HEK293 (cell line): ENCODE data around the gene PSEN1.
A peak's percentile ranks its signal among the peaks of the same experiment; 100 is the strongest.

Source experiments
- CTCF ChIA-PET: fragments of 350-600 bp; formaldehyde crosslinking; extraction: SDS; loops from one replicate; lab custom pipeline; 2021; ENCODE audit warnings: antibody characterized with exemption; lab: Yijun Ruan, JAX
- POLR2A ChIA-PET: fragments of 300-600 bp; formaldehyde crosslinking; extraction: SDS; loops from one replicate; lab custom pipeline; 2020; ENCODE audit warnings: antibody characterized with exemption, inconsistent platforms; lab: Yijun Ruan, JAX
- H3K27ac ChIP-seq: fragments of 200-500 bp; sonication (Bioruptor generic); 2 replicates; pipeline ENCODE4 v1.5.1; 2014; ENCODE audit warnings: low read depth, low read length, control low read depth, inconsistent platforms; ENCODE audit errors: extremely low read depth
- H3K36me3 ChIP-seq, 2 experiments: fragments of 200-500 bp in 1 of 2; sonication (Bioruptor generic) in 1 of 2; 1 replicate in 1 of 2; 2 replicates in 1 of 2; pipeline ENCODE4 v1.5.1; 2014 to 2017; ENCODE audit warnings: inconsistent platforms in 2 of 2, low read length in 2 of 2; ENCODE audit not compliant: control insufficient read depth in 2 of 2, insufficient read depth in 1 of 2
- H3K4me1 ChIP-seq: fragments of 200-500 bp; sonication (Bioruptor generic); 2 replicates; pipeline ENCODE4 v1.5.1; 2014; ENCODE audit warnings: mild to moderate bottlenecking, low read length, inconsistent platforms; ENCODE audit not compliant: control insufficient read depth, insufficient read depth
- H3K4me3 ChIP-seq: 2 replicates; pipeline ENCODE4 v1.5.1; 2011; ENCODE audit warnings: low read depth, mild to moderate bottlenecking, control low read depth, low read length, moderate library complexity
- H3K9me3 ChIP-seq: fragments of 200-500 bp; sonication (Bioruptor generic); 2 replicates; pipeline ENCODE4 v1.5.1; 2014; ENCODE audit warnings: low read depth, low read length, inconsistent platforms; ENCODE audit not compliant: control insufficient read depth, insufficient read depth
- GLIS1 ChIP-seq: fragments of 450-650 bp; formaldehyde crosslinking; IDR thresholded peaks from 2 replicates; pipeline ENCODE4 v1.5.1; 2016; ENCODE audit warnings: missing biosample characterization, missing genetic modification characterization
- SP7 ChIP-seq: fragments of 450-650 bp; formaldehyde crosslinking; IDR thresholded peaks from 2 replicates; pipeline ENCODE4 v1.5.1; 2016; ENCODE audit warnings: missing biosample characterization, missing genetic modification characterization
- TCF7L2 ChIP-seq: IDR thresholded peaks from 2 replicates; pipeline ENCODE4 v1.6.1; 2011; ENCODE audit warnings: low read depth, mild to moderate bottlenecking, inconsistent platforms, low read length, moderate library complexity, borderline replicate concordance
- WT1 ChIP-seq: fragments of 450-650 bp; formaldehyde crosslinking; IDR thresholded peaks from 2 replicates; pipeline ENCODE4 v1.5.1; 2016; ENCODE audit warnings: missing biosample characterization, missing genetic modification characterization
- ZBTB1 ChIP-seq: fragments of 450-650 bp; formaldehyde crosslinking; IDR thresholded peaks from 2 replicates; pipeline ENCODE4 v1.5.1; 2016; ENCODE audit warnings: missing biosample characterization, missing genetic modification characterization
- ZEB2 ChIP-seq: fragments of 450-650 bp; formaldehyde crosslinking; IDR thresholded peaks from 2 replicates; pipeline ENCODE4 v1.5.1; 2016; ENCODE audit warnings: missing biosample characterization, missing genetic modification characterization
- ZNF146 ChIP-seq: fragments of 450-650 bp; formaldehyde crosslinking; IDR thresholded peaks from 2 replicates; pipeline ENCODE4 v1.5.1; 2016; ENCODE audit warnings: missing biosample characterization, missing genetic modification characterization
- ZNF175 ChIP-seq: fragments of 450-650 bp; formaldehyde crosslinking; IDR thresholded peaks from 2 replicates; pipeline ENCODE4 v1.5.1; 2016; ENCODE audit warnings: missing biosample characterization, missing genetic modification characterization
- ZNF266 ChIP-seq: fragments of 450-650 bp; formaldehyde crosslinking; IDR thresholded peaks from 2 replicates; pipeline ENCODE4 v1.5.1; 2016; ENCODE audit warnings: missing biosample characterization, missing genetic modification characterization, low read depth
- ZNF394 ChIP-seq: fragments of 450-650 bp; formaldehyde crosslinking; IDR thresholded peaks from 2 replicates; pipeline ENCODE4 v1.5.1; 2016; ENCODE audit warnings: missing biosample characterization, missing genetic modification characterization, mild to moderate bottlenecking, moderate library complexity, borderline replicate concordance
- ZNF404 ChIP-seq: fragments of 450-650 bp; formaldehyde crosslinking; IDR thresholded peaks from 2 replicates; pipeline ENCODE4 v1.5.1; 2017; ENCODE audit warnings: missing biosample characterization, missing genetic modification characterization
- ZNF544 ChIP-seq: fragments of 450-650 bp; formaldehyde crosslinking; IDR thresholded peaks from 2 replicates; pipeline ENCODE4 v1.5.0; 2017; ENCODE audit warnings: missing biosample characterization, missing genetic modification characterization
- ZNF571 ChIP-seq: fragments of 450-650 bp; formaldehyde crosslinking; IDR thresholded peaks from 2 replicates; pipeline ENCODE4 v1.5.0; 2017; ENCODE audit warnings: missing biosample characterization, missing genetic modification characterization
- ZNF600 ChIP-seq: fragments of 450-650 bp; formaldehyde crosslinking; IDR thresholded peaks from 2 replicates; pipeline ENCODE4 v1.5.1; 2016; ENCODE audit warnings: missing biosample characterization, missing genetic modification characterization
- TF ChIP-seq, protein P1 (sequence below): fragments of 450-650 bp; IDR thresholded peaks from 2 replicates; pipeline ENCODE4 v1.5.1; 2018; ENCODE audit warnings: missing biosample characterization, missing genetic modification characterization
- TF ChIP-seq, protein P2 (sequence below): fragments of 450-650 bp; formaldehyde crosslinking; IDR thresholded peaks from 2 replicates; pipeline ENCODE4 v1.5.1; 2017; ENCODE audit warnings: missing biosample characterization, missing genetic modification characterization
- TF ChIP-seq, protein P3 (sequence below): fragments of 450-650 bp; formaldehyde crosslinking; IDR thresholded peaks from 2 replicates; pipeline ENCODE4 v1.5.1; 2016; ENCODE audit warnings: missing biosample characterization, missing genetic modification characterization, borderline replicate concordance
- TF ChIP-seq, protein P4 (sequence below): IDR thresholded peaks from 2 replicates; pipeline ENCODE4 v1.6.1; 2011; ENCODE audit warnings: mild to moderate bottlenecking, low read depth, low read length, borderline replicate concordance
- TF ChIP-seq, protein P5 (sequence below): fragments of 450-650 bp; formaldehyde crosslinking; IDR thresholded peaks from 2 replicates; pipeline ENCODE4 v1.5.1; 2016; ENCODE audit warnings: missing biosample characterization, missing genetic modification characterization

PSEN1 gene

DNA sequence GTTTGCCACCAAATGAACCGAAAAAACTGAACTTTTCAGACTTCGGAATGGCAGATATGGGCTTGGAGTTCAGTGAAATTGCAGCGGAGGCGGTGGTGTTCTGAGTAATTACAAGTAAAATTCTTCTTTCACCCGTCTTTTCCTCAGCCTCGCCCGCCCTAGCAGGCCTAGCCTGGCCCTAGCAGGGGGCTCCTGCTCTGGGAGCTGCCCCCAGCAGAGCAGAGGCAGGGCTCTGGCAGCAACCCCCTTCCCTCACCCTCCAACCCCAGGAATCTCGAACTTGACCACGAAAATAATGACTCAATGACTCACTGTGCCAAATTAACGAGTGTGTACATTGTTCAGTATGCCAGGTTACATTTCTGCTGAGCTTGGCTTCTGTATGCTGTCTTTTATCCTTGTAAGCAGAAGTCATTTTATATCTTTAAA, 102.1 kb downstream of the PSEN1 start (continued):
- TF ChIP-seq, protein P1, sequence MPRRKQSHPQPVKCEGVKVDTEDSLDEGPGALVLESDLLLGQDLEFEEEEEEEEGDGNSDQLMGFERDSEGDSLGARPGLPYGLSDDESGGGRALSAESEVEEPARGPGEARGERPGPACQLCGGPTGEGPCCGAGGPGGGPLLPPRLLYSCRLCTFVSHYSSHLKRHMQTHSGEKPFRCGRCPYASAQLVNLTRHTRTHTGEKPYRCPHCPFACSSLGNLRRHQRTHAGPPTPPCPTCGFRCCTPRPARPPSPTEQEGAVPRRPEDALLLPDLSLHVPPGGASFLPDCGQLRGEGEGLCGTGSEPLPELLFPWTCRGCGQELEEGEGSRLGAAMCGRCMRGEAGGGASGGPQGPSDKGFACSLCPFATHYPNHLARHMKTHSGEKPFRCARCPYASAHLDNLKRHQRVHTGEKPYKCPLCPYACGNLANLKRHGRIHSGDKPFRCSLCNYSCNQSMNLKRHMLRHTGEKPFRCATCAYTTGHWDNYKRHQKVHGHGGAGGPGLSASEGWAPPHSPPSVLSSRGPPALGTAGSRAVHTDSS = no peak
- TF ChIP-seq ZEB2 (tag by site-specific recombination) = peak; percentile 83; the same call in 1 of the 2 replicates
- TF ChIP-seq, protein P2, sequence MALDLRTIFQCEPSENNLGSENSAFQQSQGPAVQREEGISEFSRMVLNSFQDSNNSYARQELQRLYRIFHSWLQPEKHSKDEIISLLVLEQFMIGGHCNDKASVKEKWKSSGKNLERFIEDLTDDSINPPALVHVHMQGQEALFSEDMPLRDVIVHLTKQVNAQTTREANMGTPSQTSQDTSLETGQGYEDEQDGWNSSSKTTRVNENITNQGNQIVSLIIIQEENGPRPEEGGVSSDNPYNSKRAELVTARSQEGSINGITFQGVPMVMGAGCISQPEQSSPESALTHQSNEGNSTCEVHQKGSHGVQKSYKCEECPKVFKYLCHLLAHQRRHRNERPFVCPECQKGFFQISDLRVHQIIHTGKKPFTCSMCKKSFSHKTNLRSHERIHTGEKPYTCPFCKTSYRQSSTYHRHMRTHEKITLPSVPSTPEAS (tag by site-specific recombination) = peak; percentile 77
- no peak for TF ChIP-seq ZNF571 (tag by site-specific recombination)
- peak; percentile 96 for TF ChIP-seq GLIS1
- TF ChIP-seq ZBTB1 (tag by site-specific recombination) = 0 out of 2 replicates have a peak, but pooled peaks have one; percentile 38
- no peak for TF ChIP-seq TCF7L2
- TF ChIP-seq SP7 = peak; percentile 79
- TF ChIP-seq, protein P3, sequence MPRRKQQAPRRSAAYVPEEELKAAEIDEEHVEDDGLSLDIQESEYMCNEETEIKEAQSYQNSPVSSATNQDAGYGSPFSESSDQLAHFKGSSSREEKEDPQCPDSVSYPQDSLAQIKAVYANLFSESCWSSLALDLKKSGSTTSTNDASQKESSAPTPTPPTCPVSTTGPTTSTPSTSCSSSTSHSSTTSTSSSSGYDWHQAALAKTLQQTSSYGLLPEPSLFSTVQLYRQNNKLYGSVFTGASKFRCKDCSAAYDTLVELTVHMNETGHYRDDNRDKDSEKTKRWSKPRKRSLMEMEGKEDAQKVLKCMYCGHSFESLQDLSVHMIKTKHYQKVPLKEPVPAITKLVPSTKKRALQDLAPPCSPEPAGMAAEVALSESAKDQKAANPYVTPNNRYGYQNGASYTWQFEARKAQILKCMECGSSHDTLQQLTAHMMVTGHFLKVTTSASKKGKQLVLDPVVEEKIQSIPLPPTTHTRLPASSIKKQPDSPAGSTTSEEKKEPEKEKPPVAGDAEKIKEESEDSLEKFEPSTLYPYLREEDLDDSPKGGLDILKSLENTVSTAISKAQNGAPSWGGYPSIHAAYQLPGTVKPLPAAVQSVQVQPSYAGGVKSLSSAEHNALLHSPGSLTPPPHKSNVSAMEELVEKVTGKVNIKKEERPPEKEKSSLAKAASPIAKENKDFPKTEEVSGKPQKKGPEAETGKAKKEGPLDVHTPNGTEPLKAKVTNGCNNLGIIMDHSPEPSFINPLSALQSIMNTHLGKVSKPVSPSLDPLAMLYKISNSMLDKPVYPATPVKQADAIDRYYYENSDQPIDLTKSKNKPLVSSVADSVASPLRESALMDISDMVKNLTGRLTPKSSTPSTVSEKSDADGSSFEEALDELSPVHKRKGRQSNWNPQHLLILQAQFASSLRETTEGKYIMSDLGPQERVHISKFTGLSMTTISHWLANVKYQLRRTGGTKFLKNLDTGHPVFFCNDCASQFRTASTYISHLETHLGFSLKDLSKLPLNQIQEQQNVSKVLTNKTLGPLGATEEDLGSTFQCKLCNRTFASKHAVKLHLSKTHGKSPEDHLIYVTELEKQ (tag by site-specific recombination) = peak; percentile 46; the same call in 1 of the 2 replicates
- no peak for TF ChIP-seq ZNF146 (tag by site-specific recombination)

DNA sequence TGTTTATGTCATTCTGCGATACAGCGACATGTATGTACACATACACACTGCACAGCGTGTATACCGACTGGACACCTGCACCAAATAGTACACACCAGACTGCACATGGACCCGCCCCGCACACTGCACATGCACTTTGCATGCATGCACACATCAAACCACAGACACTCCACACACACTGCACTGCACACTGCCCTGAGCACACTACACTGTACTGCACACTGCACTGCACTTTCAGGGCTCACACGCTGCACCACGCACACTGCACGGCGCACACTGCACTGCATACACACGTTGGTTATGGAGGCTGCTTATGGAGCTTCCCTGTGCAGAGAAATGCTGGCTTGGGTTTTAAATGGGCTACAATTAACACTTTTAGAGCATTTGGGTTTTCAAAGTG, 102.6 kb downstream of the PSEN1 start:
- H3K4me1 ChIP-seq = peaks cover 13% of the 10 kb centered on the region
- POLR2A ChIA-PET = interaction anchor here (0.7 to 2.1 kb wide), 3 partner anchors 103 to 220 kb away, joined by 3 to 8 read pairs (median 4); partner anchors contain the start of genes NUMB, PSEN1 and RBM25
- CTCF ChIA-PET = interaction anchor here (0.6 kb wide), 1 partner anchor 17 kb away, joined by 3 read pairs; no protein-coding TSS in a partner anchor
- no peaks in the 10 kb centered on the region for H3K9me3 ChIP-seq
- H3K27ac ChIP-seq = 0 out of 2 replicates have a peak overlapping the region, but pooled peaks have one; percentile 77
- no peak for TF ChIP-seq ZNF266
- TF ChIP-seq ZNF544 = no peak
- TF ChIP-seq ZNF600 = no peak; the same call in 1 of the 2 replicates
- no peak for TF ChIP-seq GLIS1
- TF ChIP-seq, protein P4, sequence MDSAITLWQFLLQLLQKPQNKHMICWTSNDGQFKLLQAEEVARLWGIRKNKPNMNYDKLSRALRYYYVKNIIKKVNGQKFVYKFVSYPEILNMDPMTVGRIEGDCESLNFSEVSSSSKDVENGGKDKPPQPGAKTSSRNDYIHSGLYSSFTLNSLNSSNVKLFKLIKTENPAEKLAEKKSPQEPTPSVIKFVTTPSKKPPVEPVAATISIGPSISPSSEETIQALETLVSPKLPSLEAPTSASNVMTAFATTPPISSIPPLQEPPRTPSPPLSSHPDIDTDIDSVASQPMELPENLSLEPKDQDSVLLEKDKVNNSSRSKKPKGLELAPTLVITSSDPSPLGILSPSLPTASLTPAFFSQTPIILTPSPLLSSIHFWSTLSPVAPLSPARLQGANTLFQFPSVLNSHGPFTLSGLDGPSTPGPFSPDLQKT = no peak
- no peak for TF ChIP-seq ZNF404 (tag by site-specific recombination)
- TF ChIP-seq ZNF394 = no peak
- TF ChIP-seq WT1 (tag by site-specific recombination) = no peak
- TF ChIP-seq ZNF175 (tag by site-specific recombination) = no peak
- TF ChIP-seq, protein P5, sequence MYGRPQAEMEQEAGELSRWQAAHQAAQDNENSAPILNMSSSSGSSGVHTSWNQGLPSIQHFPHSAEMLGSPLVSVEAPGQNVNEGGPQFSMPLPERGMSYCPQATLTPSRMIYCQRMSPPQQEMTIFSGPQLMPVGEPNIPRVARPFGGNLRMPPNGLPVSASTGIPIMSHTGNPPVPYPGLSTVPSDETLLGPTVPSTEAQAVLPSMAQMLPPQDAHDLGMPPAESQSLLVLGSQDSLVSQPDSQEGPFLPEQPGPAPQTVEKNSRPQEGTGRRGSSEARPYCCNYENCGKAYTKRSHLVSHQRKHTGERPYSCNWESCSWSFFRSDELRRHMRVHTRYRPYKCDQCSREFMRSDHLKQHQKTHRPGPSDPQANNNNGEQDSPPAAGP (tag by site-specific recombination) = no peak
- H3K36me3 ChIP-seq = no peaks in the 10 kb centered on the region
- no peak overlapping the region; the same call in 1 of the 2 replicates for H3K4me3 ChIP-seq
